K562 (cell line): ENCODE results near the gene CDH12. TPM values are rescaled to one million over a fixed set of nuclear protein-coding genes. Genes with fewer than 3 reads are reported as not detected.

ENCODE experiments used
- ATAC-seq: fragments of 200-7000 bp; cut with Tn5 transposase; 3 replicates; pipeline ENCODE4 v1.9.1; 2020; ENCODE audit warnings: moderate library complexity
- BruUV-seq: library from RNA; stranded (reverse); fragments of 400-500 nt; replicated peaks from 2 replicates; lab custom pipeline; 2021; lab: Mats Ljungman, UMichigan
- CTCF ChIA-PET: fragments of 300-600 bp; formaldehyde crosslinking; extraction: SDS; loops from one replicate; lab custom pipeline; 2021; ENCODE audit warnings: low intra/inter-chr PET ratio; lab: Yijun Ruan, JAX
- POLR2A ChIA-PET: fragments of 300-600, 350-650 bp; sonication (Branson Sonifier 250); formaldehyde crosslinking; extraction: SDS; loops from one replicate; lab custom pipeline; 2021; ENCODE audit warnings: antibody characterized with exemption, inconsistent platforms; lab: Yijun Ruan, JAX
- DNase-seq, 4 experiments: peaks; one replicate each; pipeline versions ENCODE4 v3.0.0 to v3.0.0-alpha.2; 2011 to 2018; ENCODE audit warnings: low spot score in 3 of 4, mixed read lengths in 3 of 4; ENCODE audit errors: extremely low read depth in 1 of 4
- FAIRE-seq: peaks from 2 replicates; lab custom pipeline; 2011; peaks lifted over from hg19 to GRCh38; lab: Jason Lieb, UNC
- H2AFZ ChIP-seq: 2 replicates; pipeline ENCODE4 v1.6.0; 2011; ENCODE audit warnings: low read depth, low read length, control low read depth, inconsistent platforms
- H3K27ac ChIP-seq: fragments of 200-600 bp; 3 replicates; pipeline ENCODE4 v1.8.0; 2011; ENCODE audit warnings: low read depth, mild to moderate bottlenecking, control low read depth, inconsistent platforms, low read length, moderate library complexity, mixed read lengths; ENCODE audit errors: extremely low read depth
- H3K27me3 ChIP-seq, 2 experiments: fragments of 300-600 bp in 1 of 2; 2 replicates in 1 of 2; 3 replicates in 1 of 2; pipeline versions ENCODE4 v1.6.0 to v1.8.0; 2011; ENCODE audit warnings: inconsistent platforms in 2 of 2, low read length in 2 of 2, mild to moderate bottlenecking in 1 of 2, mixed read lengths in 1 of 2, moderate library complexity in 1 of 2; ENCODE audit not compliant: control insufficient read depth in 2 of 2, insufficient read depth in 2 of 2
- H3K36me3 ChIP-seq: fragments of 300-600 bp; 3 replicates; pipeline ENCODE4 v1.8.0; 2011; ENCODE audit warnings: mild to moderate bottlenecking, low read length, inconsistent platforms; ENCODE audit not compliant: control insufficient read depth, insufficient read depth
- H3K4me1 ChIP-seq, 2 experiments: fragments of 200-600 bp in 1 of 2; replicated peaks in 1 of 2; 2 replicates in 1 of 2; 3 replicates in 1 of 2; pipeline versions ENCODE4 v1.5.1 to v1.8.0; 2011; ENCODE audit warnings: inconsistent platforms in 2 of 2, low read length in 2 of 2, mild to moderate bottlenecking in 1 of 2, mixed read lengths in 1 of 2, moderate library complexity in 1 of 2; ENCODE audit not compliant: control insufficient read depth in 2 of 2, insufficient read depth in 2 of 2
- H3K4me2 ChIP-seq: 2 replicates; pipeline ENCODE4 v1.6.1; 2011; ENCODE audit warnings: low read length, control low read depth, inconsistent platforms, mixed read lengths; ENCODE audit not compliant: insufficient read depth
- H3K4me3 ChIP-seq: fragments of 200-600 bp; sonication (generic), shearing (Covaris generic); 2 replicates; pipeline ENCODE4 v1.5.1; 2016; ENCODE audit warnings: control low read depth, inconsistent platforms
- H3K79me2 ChIP-seq: fragments of 200-600 bp; 3 replicates; pipeline ENCODE4 v1.8.0; 2011; ENCODE audit warnings: low read length, inconsistent platforms; ENCODE audit not compliant: control insufficient read depth, insufficient read depth
- H3K9ac ChIP-seq, 2 experiments: 2 replicates each; pipeline versions ENCODE4 v1.6.0 to v1.6.1; 2011; ENCODE audit warnings: low read depth in 2 of 2, low read length in 2 of 2, control low read depth in 1 of 2, inconsistent platforms in 1 of 2, mild to moderate bottlenecking in 1 of 2, mixed read lengths in 1 of 2; ENCODE audit not compliant: insufficient read depth in 1 of 2
- H3K9me1 ChIP-seq: one replicate; pipeline ENCODE4 v1.6.0; 2011; ENCODE audit warnings: inconsistent platforms, mild to moderate bottlenecking, low read length, moderate library complexity; ENCODE audit not compliant: control insufficient read depth, insufficient read depth
- H3K9me3 ChIP-seq: replicated peaks from 2 replicates; pipeline ENCODE4 v1.5.1; 2011; ENCODE audit warnings: low read depth, low read length, inconsistent platforms; ENCODE audit not compliant: control insufficient read depth, insufficient read depth
- H4K20me1 ChIP-seq: replicated peaks from 2 replicates; pipeline ENCODE4 v1.6.1; 2011; ENCODE audit warnings: low read length, inconsistent platforms, mixed read lengths; ENCODE audit not compliant: control insufficient read depth, insufficient read depth
- BRF1 ChIP-seq: IDR thresholded peaks from 3 replicates; pipeline ENCODE4 v1.6.1; 2011; ENCODE audit warnings: borderline replicate concordance, mild to moderate bottlenecking; ENCODE audit not compliant: insufficient read length; ENCODE audit errors: extremely low read depth
- EWSR1 ChIP-seq: fragments of 450-650 bp; IDR thresholded peaks from 2 replicates; pipeline ENCODE4 v1.6.1; 2018; ENCODE audit warnings: borderline replicate concordance, mild to moderate bottlenecking, low read depth, moderate library complexity; ENCODE audit not compliant: partially characterized antibody
- IRF2 ChIP-seq: sonication (generic); formaldehyde crosslinking; IDR thresholded peaks from 2 replicates; pipeline ENCODE4 v1.8.1; 2022; ENCODE audit warnings: mild to moderate bottlenecking, missing genetic modification reagents
- NFIC ChIP-seq: fragments of 450-650 bp; IDR thresholded peaks from 2 replicates; pipeline ENCODE4 v1.6.1; 2017; ENCODE audit warnings: mild to moderate bottlenecking, inconsistent platforms
- OTX1 ChIP-seq: fragments of 450-650 bp; formaldehyde crosslinking; IDR thresholded peaks from 2 replicates; pipeline ENCODE4 v1.4.0; 2022; ENCODE audit warnings: mild to moderate bottlenecking
- POLR2H ChIP-seq: IDR thresholded peaks from 2 replicates; pipeline ENCODE4 v1.6.1; 2016; ENCODE audit warnings: missing genetic modification characterization, low read depth, mild to moderate bottlenecking, control low read depth, missing compliant biosample characterization, moderate library complexity
- SUPT5H ChIP-seq: fragments of 450-650 bp; IDR thresholded peaks from 2 replicates; pipeline ENCODE4 v1.6.1; 2016
- ZNF253 ChIP-seq: fragments of 250-450 bp; sonication (Bioruptor Pico); conservative IDR thresholded peaks from 2 replicates; pipeline ENCODE4 v1.6.1; 2021; ENCODE audit warnings: mild to moderate bottlenecking
- ZNF780A ChIP-seq: fragments of 250-450 bp; sonication (Bioruptor Pico); IDR thresholded peaks from 2 replicates; pipeline ENCODE4 v1.5.0; 2021; ENCODE audit warnings: mild to moderate bottlenecking
- in situ Hi-C: fragments of 300-500 bp; cut with MboI; formaldehyde crosslinking; loops from 4 replicates; pipeline ENCODE4 v1.15.0; 2018; ENCODE audit warnings: inconsistent platforms, mixed read lengths
- intact Hi-C: fragments of 100-400 bp; cut with micrococcal nuclease; formaldehyde crosslinking; loops from 2 replicates; pipeline ENCODE4 v1.14.2; 2022
- polyA plus RNA-seq, 8 experiments: library from polyadenylated mRNA; depleted of rRNA in 4 of 8; stranded (reverse) in 5 of 8; unstranded in 3 of 8; fragments of >200 nt; fragmentation: Nextera tagmentation in 2 of 8; fragmentation: Illumina TruSeq in 1 of 8; extraction: Ambion mirVana in 2 of 8; extraction: Trizol in 1 of 8; gene quantifications; 2 replicates each; pipeline versions ENCODE4 v1.2.1 to v1.2.3, GENCODE V29; 2011 to 2014; ENCODE audit warnings: inconsistent platforms in 1 of 8, missing spikeins in 1 of 8
- total RNA-seq, 7 experiments: library from RNA; depleted of rRNA in 6 of 7; stranded (reverse); fragments of >200 nt in 6 of 7; fragmentation: Illumina TruSeq in 2 of 7; extraction: Trizol in 2 of 7; gene quantifications; 2 replicates each; pipeline versions ENCODE4 v1.2.1 to v1.2.3, GENCODE V29; 2011 to 2021; ENCODE audit warnings: low replicate concordance in 1 of 7
- TF ChIP-seq, protein P1 (sequence below): fragments of 250-450 bp; sonication (Bioruptor Pico); IDR thresholded peaks from 2 replicates; pipeline ENCODE4 v1.5.0; 2021
- TF ChIP-seq, protein P2 (sequence below): sonication (generic); formaldehyde crosslinking; IDR thresholded peaks from 2 replicates; pipeline ENCODE4 v1.8.0; 2023; ENCODE audit warnings: mild to moderate bottlenecking, missing genetic modification reagents
- TF ChIP-seq, protein P3 (sequence below): sonication (generic); formaldehyde crosslinking; IDR thresholded peaks from 2 replicates; pipeline ENCODE4 v1.8.0; 2022; ENCODE audit warnings: missing genetic modification reagents, mild to moderate bottlenecking, borderline replicate concordance

Gene CDH12
- total and polyA plus RNA-seq, 9 of the 15 experiments (the other 6 are each of a cell fraction or from before 2014, with no cell fraction given), result 0.03 to 1.7 (median 0.37) TPM

DNA sequence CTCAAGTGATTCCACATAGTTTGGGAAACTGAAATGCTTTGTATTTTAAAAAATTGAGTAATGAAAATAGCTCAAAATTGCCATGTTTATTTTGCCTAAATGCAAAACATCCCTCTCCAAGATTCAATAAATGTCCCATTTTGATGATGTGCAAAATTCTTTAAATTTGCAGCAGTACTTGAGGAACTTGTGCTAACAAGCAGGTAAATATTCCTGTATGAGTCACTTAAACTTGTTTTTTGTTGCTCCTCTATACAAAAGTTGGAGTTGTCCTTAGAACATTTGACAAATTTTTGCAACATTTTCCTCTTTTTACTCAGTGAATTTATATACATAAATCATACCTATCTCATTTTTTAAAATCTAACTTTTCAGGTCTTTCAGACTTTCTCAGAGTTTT, 280.2 kb downstream of the CDH12 start:
- Histone ChIP-seq H3K4me2 (no peak overlapping the region), H3K9me3 (no peaks in the 10 kb centered on the region), H4K20me1 (no peaks in the 10 kb centered on the region), H3K36me3 (no peaks in the 10 kb centered on the region), H3K79me2 (no peaks in the 10 kb centered on the region), H3K27ac (no peak overlapping the region), H3K4me1 (no peaks in the 10 kb centered on the region), H3K4me3 (no peak overlapping the region), H3K27me3 (no peaks in the 10 kb centered on the region), H2AFZ (no peak overlapping the region), H3K9ac (no peak overlapping the region), H3K9me1 (no peaks in the 10 kb centered on the region)
- ChIA-PET POLR2A (no interaction called here), CTCF (no interaction called here)
- FAIRE-seq (no peak), DNase-seq (no peak), ATAC-seq (no peak)
- intact Hi-C loops, result no loop called here
- in situ Hi-C loops, result no loop called here
- TF ChIP-seq POLR2H (tag), result no peak
- TF ChIP-seq EWSR1, result no peak
- TF ChIP-seq NFIC, result no peak
- TF ChIP-seq OTX1 (CRISPR knock-in tag), result no peak
- no TSS peak for BruUV-seq

DNA sequence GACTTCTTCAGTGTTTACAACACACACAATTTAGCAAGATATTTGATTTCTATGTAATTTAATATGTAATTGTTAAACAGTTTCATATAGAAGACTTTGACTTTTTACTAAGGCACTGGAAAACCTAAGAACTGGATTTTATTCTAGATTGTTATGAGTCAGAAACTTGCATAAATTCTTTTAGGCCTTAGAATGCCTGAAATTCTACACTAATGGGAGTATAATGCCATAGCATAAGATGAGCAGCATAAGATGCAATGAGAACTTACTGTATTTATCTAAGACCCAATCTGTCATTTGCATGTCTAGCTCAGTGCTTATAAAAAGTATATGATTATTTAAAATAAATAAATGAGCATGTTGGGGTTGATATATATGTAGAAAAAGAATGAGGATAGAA, 285.2 kb downstream of the CDH12 start:
- no peak overlapping the region for H3K4me2 ChIP-seq
- H3K9me1 ChIP-seq, result no peaks in the 10 kb centered on the region
- intact Hi-C loops (no loop called here), in situ Hi-C loops (no loop called here)
- H4K20me1 ChIP-seq, result no peaks in the 10 kb centered on the region
- no peaks in the 10 kb centered on the region for H3K27me3 ChIP-seq
- BruUV-seq, result no TSS peak
- no peaks in the 10 kb centered on the region for H3K4me1 ChIP-seq
- FAIRE-seq, result no peak
- no peak overlapping the region for H2AFZ ChIP-seq
- ATAC-seq, result no peak
- no peak overlapping the region for H3K4me3 ChIP-seq
- H3K36me3 ChIP-seq, result no peaks in the 10 kb centered on the region
- ChIA-PET POLR2A (no interaction called here), CTCF (no interaction called here)
- no peaks in the 10 kb centered on the region; the same call in 1 of the 2 replicates for H3K9me3 ChIP-seq
- no peak overlapping the region for H3K27ac ChIP-seq
- no peak overlapping the region for H3K9ac ChIP-seq
- DNase-seq, result no peak
- H3K79me2 ChIP-seq, result no peaks in the 10 kb centered on the region
- TF ChIP-seq, protein P1, sequence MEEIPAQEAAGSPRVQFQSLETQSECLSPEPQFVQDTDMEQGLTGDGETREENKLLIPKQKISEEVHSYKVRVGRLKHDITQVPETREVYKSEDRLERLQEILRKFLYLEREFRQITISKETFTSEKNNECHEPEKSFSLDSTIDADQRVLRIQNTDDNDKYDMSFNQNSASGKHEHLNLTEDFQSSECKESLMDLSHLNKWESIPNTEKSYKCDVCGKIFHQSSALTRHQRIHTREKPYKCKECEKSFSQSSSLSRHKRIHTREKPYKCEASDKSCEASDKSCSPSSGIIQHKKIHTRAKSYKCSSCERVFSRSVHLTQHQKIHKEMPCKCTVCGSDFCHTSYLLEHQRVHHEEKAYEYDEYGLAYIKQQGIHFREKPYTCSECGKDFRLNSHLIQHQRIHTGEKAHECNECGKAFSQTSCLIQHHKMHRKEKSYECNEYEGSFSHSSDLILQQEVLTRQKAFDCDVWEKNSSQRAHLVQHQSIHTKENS (CRISPR knock-in tag), result no peak
- TF ChIP-seq ZNF780A (CRISPR knock-in tag), result no peak
- TF ChIP-seq, protein P2, sequence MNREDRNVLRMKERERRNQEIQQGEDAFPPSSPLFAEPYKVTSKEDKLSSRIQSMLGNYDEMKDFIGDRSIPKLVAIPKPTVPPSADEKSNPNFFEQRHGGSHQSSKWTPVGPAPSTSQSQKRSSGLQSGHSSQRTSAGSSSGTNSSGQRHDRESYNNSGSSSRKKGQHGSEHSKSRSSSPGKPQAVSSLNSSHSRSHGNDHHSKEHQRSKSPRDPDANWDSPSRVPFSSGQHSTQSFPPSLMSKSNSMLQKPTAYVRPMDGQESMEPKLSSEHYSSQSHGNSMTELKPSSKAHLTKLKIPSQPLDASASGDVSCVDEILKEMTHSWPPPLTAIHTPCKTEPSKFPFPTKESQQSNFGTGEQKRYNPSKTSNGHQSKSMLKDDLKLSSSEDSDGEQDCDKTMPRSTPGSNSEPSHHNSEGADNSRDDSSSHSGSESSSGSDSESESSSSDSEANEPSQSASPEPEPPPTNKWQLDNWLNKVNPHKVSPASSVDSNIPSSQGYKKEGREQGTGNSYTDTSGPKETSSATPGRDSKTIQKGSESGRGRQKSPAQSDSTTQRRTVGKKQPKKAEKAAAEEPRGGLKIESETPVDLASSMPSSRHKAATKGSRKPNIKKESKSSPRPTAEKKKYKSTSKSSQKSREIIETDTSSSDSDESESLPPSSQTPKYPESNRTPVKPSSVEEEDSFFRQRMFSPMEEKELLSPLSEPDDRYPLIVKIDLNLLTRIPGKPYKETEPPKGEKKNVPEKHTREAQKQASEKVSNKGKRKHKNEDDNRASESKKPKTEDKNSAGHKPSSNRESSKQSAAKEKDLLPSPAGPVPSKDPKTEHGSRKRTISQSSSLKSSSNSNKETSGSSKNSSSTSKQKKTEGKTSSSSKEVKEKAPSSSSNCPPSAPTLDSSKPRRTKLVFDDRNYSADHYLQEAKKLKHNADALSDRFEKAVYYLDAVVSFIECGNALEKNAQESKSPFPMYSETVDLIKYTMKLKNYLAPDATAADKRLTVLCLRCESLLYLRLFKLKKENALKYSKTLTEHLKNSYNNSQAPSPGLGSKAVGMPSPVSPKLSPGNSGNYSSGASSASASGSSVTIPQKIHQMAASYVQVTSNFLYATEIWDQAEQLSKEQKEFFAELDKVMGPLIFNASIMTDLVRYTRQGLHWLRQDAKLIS, result no peak
- no peak for TF ChIP-seq BRF1
- no peak for TF ChIP-seq IRF2 (CRISPR knock-in tag)
- no peak for TF ChIP-seq SUPT5H
- TF ChIP-seq, protein P3, sequence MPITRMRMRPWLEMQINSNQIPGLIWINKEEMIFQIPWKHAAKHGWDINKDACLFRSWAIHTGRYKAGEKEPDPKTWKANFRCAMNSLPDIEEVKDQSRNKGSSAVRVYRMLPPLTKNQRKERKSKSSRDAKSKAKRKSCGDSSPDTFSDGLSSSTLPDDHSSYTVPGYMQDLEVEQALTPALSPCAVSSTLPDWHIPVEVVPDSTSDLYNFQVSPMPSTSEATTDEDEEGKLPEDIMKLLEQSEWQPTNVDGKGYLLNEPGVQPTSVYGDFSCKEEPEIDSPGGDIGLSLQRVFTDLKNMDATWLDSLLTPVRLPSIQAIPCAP (CRISPR knock-in tag), result no peak
- no peak for TF ChIP-seq ZNF253 (CRISPR knock-in tag)
